Right lobe of liver (tissue), 6 donors: Measurements from ENCODE around the gene KIAA1191. TPM values are rescaled to one million over a fixed set of nuclear protein-coding genes. Genes with fewer than 3 reads are reported as not detected.

ENCODE experiments used
- ATAC-seq, 4 donors: fragments of 200-7000 bp; cut with Tn5 transposase; one replicate each; pipeline ENCODE4 v1.9.1; 2020; ENCODE audit warnings: mild to moderate bottlenecking in 4 of 4, moderate library complexity in 4 of 4
- DNase-seq, 3 donors: peaks; one replicate each; pipeline ENCODE4 v3.0.0-alpha.2; 2020
- H3K27ac ChIP-seq, 3 donors: fragments of 200-600 bp; one replicate each; pipeline ENCODE4 v1.8.0; 2022
- H3K27me3 ChIP-seq, 2 donors: fragments of 200-600 bp; one replicate each; pipeline ENCODE4 v1.8.0; 2022
- H3K36me3 ChIP-seq, 4 donors: fragments of 200-600 bp; sonication (generic) in 1 of 4; one replicate each; pipeline versions ENCODE4 v1.5.1 to v1.8.0; 2017 to 2022; ENCODE audit warnings: control low read depth in 1 of 4
- H3K4me1 ChIP-seq, 4 donors: fragments of 200-600 bp; sonication (generic) in 1 of 4; one replicate each; pipeline versions ENCODE4 v1.5.1 to v1.8.0; 2017 to 2022; ENCODE audit warnings: control low read depth in 1 of 4
- H3K4me3 ChIP-seq, 3 donors: fragments of 200-600 bp; one replicate each; pipeline ENCODE4 v1.8.0; 2022
- H3K9me3 ChIP-seq, 4 donors: fragments of 200-600 bp; sonication (generic) in 1 of 4; one replicate each; pipeline versions ENCODE4 v1.5.1 to v1.8.0; 2017 to 2022; ENCODE audit warnings: control low read depth in 1 of 4
- POLR2A ChIP-seq: fragments of 450-650 bp; IDR thresholded peaks from one replicate; pipeline ENCODE4 v1.6.1; 2017; ENCODE audit warnings: antibody characterized with exemption, mild to moderate bottlenecking
- WGBS: methylation state at CpG from one replicate; pipeline ENCODE4 v1.1.6; 2018; ENCODE audit warnings: low coverage, low lambda C conversion rate; ENCODE audit not compliant: insufficient coverage; ENCODE audit errors: missing lambda C conversion rate; 5-methylcytosine and 5-hydroxymethylcytosine counted together
- intact Hi-C, 2 donors: fragments of 100-400 bp; cut with DNase I; formaldehyde crosslinking; loops; one replicate each; pipeline versions ENCODE4 v1.11.2 to v1.14.1; 2022
- total RNA-seq, 6 experiments: library from RNA; depleted of rRNA in 2 of 6; stranded (reverse); fragments of >200 nt in 2 of 6; fragmentation: NEBNext Ultra II Directional in 3 of 6; extraction: Animal tissue kit (Norgen Biotek cat#: 25700) in 3 of 6; gene quantifications; one replicate each; pipeline versions ENCODE4 v1.1.0 to v1.2.4, GENCODE V29; 2016 to 2023
- TF ChIP-seq, protein P1 (sequence below), 4 donors: fragments of 200-600 bp in 3 of 4; fragments of 450-650 bp in 1 of 4; IDR thresholded peaks; one replicate each; pipeline versions ENCODE4 v1.5.1 to v1.8.0; 2016 to 2022; ENCODE audit warnings: antibody characterized with exemption in 4 of 4, mild to moderate bottlenecking in 2 of 4
- donor health status: DM: no; HTN: yes; CAD: no.
- donor health status: DM: no; HTN: no; CAD: no.
- donor health status: DM: no; HTN: no; CAD: no.
- donor health status: DM: no; HTN: yes; CAD: no.
- donor health status: DM: no; HTN: yes; CAD: no.

KIAA1191 gene
- total RNA-seq, 6 experiments from 2014 or later = 49.7 to 65.0 (median 57.6) TPM

DNA sequence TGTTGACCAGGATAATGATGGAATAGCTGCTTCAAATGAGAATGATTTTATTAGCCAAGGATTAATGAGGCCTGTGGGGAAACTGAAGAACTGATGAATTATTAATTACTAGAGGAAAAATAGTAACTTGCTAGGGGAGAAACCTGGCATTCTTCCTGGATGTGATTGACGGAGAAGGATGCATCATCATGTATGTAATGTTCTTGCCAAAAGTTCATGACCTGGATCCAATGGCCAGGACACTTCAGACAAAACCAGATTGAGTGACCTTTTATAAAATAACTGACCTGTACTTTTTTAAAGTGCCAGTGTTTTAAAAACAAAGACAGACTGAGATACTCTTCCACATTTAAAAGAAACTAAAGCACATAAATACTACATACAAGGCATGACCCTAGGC is 23.7 kb downstream of the KIAA1191 start:
- no peaks in the 10 kb centered on the region for H3K27me3 ChIP-seq
- no peaks in the 10 kb centered on the region for H3K9me3 ChIP-seq
- H3K4me3 ChIP-seq = no peak overlapping the region
- WGBS = 18% methylated on average over 1 of the region's 1 CpG
- H3K4me1 ChIP-seq = peaks cover 0 to 53% (median 18%) of the 10 kb centered on the region in 4 donors
- TF ChIP-seq, protein P1, sequence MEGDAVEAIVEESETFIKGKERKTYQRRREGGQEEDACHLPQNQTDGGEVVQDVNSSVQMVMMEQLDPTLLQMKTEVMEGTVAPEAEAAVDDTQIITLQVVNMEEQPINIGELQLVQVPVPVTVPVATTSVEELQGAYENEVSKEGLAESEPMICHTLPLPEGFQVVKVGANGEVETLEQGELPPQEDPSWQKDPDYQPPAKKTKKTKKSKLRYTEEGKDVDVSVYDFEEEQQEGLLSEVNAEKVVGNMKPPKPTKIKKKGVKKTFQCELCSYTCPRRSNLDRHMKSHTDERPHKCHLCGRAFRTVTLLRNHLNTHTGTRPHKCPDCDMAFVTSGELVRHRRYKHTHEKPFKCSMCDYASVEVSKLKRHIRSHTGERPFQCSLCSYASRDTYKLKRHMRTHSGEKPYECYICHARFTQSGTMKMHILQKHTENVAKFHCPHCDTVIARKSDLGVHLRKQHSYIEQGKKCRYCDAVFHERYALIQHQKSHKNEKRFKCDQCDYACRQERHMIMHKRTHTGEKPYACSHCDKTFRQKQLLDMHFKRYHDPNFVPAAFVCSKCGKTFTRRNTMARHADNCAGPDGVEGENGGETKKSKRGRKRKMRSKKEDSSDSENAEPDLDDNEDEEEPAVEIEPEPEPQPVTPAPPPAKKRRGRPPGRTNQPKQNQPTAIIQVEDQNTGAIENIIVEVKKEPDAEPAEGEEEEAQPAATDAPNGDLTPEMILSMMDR (IDR thresholded peaks at IDR 0.05) = no peak
- no peak for TF ChIP-seq POLR2A
- ATAC-seq = peak; percentile 53 to 75 (median 65)
- H3K27ac ChIP-seq = peak overlapping the region; percentile 20 to 93 (median 86)
- peaks cover 0 to 7% (median 2%) of the 10 kb centered on the region in 4 donors for H3K36me3 ChIP-seq
- intact Hi-C loops = no loop called here
- peak in 1 of 3 donors; percentile 63 for DNase-seq

DNA sequence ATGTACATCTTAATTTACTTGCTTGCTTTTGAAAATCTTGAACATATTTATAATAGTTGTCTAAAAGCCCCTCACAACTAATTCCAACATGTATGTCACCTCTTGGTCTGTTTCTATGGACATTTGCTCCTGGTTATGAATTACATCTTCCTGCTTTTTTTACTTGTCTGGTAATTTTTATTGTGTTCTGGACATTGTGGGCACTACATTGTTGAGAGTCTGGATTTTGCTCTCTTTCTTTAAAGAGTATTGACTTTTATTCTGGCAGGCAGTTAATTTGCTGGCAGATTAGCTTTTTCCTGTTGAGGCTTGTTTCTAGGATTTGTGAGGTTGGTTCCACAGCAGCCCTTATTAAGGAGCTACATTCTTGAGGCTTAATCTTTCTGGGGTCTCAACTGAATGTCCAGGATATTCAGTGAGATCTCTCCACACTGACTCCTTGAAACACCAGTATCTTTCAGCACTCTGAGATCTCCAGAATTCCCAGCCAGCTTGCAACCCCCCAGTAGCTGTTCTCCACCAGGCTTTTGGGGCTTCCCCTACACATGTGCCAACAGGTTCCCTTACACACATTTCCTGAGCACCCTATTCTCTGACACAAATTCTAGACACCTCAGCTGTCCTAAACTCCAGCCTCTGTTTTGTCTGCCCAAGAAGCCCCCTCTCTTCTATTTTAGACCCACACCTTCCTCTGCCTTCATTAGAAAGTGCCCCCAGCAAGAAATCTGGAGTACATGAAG is 27.4 kb downstream of the KIAA1191 start:
- ATAC-seq = no peak
- H3K4me1 ChIP-seq = peaks cover 0 to 19% (median 9%) of the 10 kb centered on the region in 4 donors
- no peaks in the 10 kb centered on the region for H3K27me3 ChIP-seq
- H3K27ac ChIP-seq = no peak overlapping the region
- intact Hi-C loops = no loop called here
- no peak overlapping the region for H3K4me3 ChIP-seq
- no peaks in the 10 kb centered on the region for H3K9me3 ChIP-seq
- DNase-seq = no peak
- TF ChIP-seq, protein P1 (IDR thresholded peaks at IDR 0.05) = no peak
- TF ChIP-seq POLR2A = no peak
- H3K36me3 ChIP-seq = peaks cover 0 to 7% (median 2%) of the 10 kb centered on the region in 4 donors

DNA sequence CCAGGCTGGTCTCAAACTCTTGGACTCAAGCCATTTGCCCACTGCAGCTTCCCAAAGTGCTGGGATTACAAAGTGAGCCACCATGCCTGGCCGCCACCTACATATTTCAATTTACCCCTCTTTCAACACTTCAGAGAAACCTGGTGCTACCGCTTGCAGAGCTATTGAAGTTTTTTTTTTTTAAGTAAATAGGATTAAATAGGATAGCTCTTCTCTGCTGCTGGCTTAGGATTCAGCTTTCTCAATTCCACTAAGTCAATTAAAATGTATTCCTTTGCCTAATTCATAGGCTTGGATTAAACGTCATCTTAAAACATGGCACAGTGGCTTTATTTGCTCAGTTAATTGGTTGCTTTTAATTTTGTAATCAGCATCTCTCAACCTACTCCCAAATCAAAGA is 41.0 kb downstream of the KIAA1191 start:
- Histone ChIP-seq H3K4me1 (peaks cover 0 to 12% (median 3%) of the 10 kb centered on the region in 4 donors), H3K9me3 (no peaks in the 10 kb centered on the region), H3K4me3 (no peak overlapping the region), H3K36me3 (peaks cover 0 to 20% (median 11%) of the 10 kb centered on the region in 4 donors), H3K27me3 (no peaks in the 10 kb centered on the region), H3K27ac (no peak overlapping the region)
- no peak for TF ChIP-seq POLR2A
- TF ChIP-seq, protein P1 (IDR thresholded peaks at IDR 0.05) = no peak
- 78% methylated on average over 2 of the region's 3 CpGs for WGBS
- intact Hi-C loops = no loop called here
- ATAC-seq (no peak), DNase-seq (no peak)

DNA sequence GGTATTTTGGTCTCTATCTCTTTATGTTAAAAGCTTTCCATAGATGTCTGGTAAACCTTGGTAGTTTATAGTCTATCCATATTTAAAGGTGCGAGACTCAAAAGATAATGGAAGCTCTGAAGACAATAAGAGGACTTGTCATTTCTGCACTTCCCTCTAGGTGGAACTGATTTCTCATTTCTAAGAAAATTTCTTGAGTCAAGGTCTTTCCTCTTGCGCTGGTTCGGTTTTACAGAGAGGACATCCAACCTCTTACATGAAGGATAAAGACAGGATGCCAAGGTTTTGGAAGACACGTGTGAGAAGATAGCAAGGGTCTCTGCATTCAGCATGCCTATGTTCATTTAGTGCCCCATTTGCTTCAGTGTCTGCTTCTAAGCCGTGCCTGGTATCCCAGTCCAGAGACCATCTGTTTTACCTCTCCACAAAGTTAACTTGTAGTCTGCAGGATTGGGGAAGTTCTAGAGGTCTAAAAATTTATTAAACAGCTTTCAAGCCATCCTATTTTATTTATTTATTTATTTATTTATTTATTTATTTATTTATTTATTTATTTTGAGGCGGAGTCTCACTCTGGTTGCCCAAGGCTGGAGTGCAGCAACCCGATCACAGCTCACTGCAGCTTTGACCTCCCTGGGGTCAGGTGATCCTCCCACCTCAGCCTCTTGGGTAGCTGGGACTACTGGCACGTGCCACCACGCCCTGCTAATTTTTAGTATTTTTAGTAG is 41.6 kb downstream of the KIAA1191 start:
- intact Hi-C loops = no loop called here

More for the DNA sequence above, 41.6 kb downstream of the KIAA1191 start:
- WGBS = 57% methylated on average over 8 of the region's 9 CpGs
- Histone ChIP-seq H3K4me3 (no peak overlapping the region), H3K9me3 (no peaks in the 10 kb centered on the region), H3K4me1 (peaks cover 0 to 12% (median 3%) of the 10 kb centered on the region in 4 donors), H3K36me3 (peaks cover 0 to 15% (median 11%) of the 10 kb centered on the region in 4 donors), H3K27ac (no peak overlapping the region), H3K27me3 (no peaks in the 10 kb centered on the region)
- ATAC-seq (peak; percentile 47 to 62 (median 53)), DNase-seq (no peak)
- TF ChIP-seq POLR2A = no peak
- TF ChIP-seq, protein P1 (IDR thresholded peaks at IDR 0.05) = peak; percentile 11 to 38 (median 34)
